HepG2 (cell line): ENCODE measurements around the gene MGST1.

Experiments
- ARHGAP35 ChIP-seq: sonication (generic); formaldehyde crosslinking; IDR thresholded peaks from 2 replicates; pipeline ENCODE4 v1.9.0; 2022; ENCODE audit warnings: mild to moderate bottlenecking, inconsistent platforms, moderate library complexity, missing genetic modification reagents, borderline replicate concordance
- CHD4 ChIP-seq: fragments of 200-600 bp; sonication (generic); IDR thresholded peaks from 2 replicates; pipeline ENCODE4 v1.7.0; 2017; ENCODE audit warnings: mild to moderate bottlenecking, low read length, borderline replicate concordance
- ETV5 ChIP-seq: IDR thresholded peaks from 2 replicates; pipeline ENCODE4 v1.6.1; 2018; ENCODE audit warnings: missing biosample characterization, missing genetic modification reagents, inconsistent platforms, borderline replicate concordance
- GABPB1 ChIP-seq: IDR thresholded peaks from 2 replicates; pipeline ENCODE4 v1.6.1; 2016; ENCODE audit warnings: mild to moderate bottlenecking, missing genetic modification reagents, moderate library complexity, missing compliant biosample characterization
- NFE2L2 ChIP-seq: fragments of 150-350 bp; IDR thresholded peaks from 2 replicates; pipeline ENCODE4 v1.6.1; 2014; ENCODE audit warnings: low read length
- POLR2A ChIP-seq, 2 experiments: IDR thresholded peaks; 2 replicates each; pipeline ENCODE4 v1.6.1; 2011; ENCODE audit warnings: low read depth in 2 of 2, low read length in 2 of 2, mild to moderate bottlenecking in 1 of 2, moderate library complexity in 1 of 2; ENCODE audit not compliant: insufficient read depth in 1 of 2
- REPIN1 ChIP-seq: sonication (generic); formaldehyde crosslinking; IDR thresholded peaks from 2 replicates; pipeline ENCODE4 v1.8.0; 2022; ENCODE audit warnings: missing genetic modification reagents, low read depth, mild to moderate bottlenecking, borderline replicate concordance
- ZKSCAN5 ChIP-seq: sonication (generic); formaldehyde crosslinking; IDR thresholded peaks from 2 replicates; pipeline ENCODE4 v1.5.1; 2020; ENCODE audit warnings: mild to moderate bottlenecking, missing genetic modification reagents
- ZNF558 ChIP-seq: sonication (generic); formaldehyde crosslinking; IDR thresholded peaks from 2 replicates; pipeline ENCODE4 v1.9.0; 2022; ENCODE audit warnings: mild to moderate bottlenecking, missing genetic modification reagents, borderline replicate concordance
- ZNF724P ChIP-seq: sonication (generic); formaldehyde crosslinking; IDR thresholded peaks from 2 replicates; pipeline ENCODE4 v1.8.0; 2022; ENCODE audit warnings: missing genetic modification reagents, borderline replicate concordance
- TF ChIP-seq, protein P1 (sequence below): sonication (generic); formaldehyde crosslinking; IDR thresholded peaks from 2 replicates; pipeline ENCODE4 v1.5.0; 2020; ENCODE audit warnings: mild to moderate bottlenecking, missing genetic modification reagents, moderate library complexity

- TF ChIP-seq, protein P1, sequence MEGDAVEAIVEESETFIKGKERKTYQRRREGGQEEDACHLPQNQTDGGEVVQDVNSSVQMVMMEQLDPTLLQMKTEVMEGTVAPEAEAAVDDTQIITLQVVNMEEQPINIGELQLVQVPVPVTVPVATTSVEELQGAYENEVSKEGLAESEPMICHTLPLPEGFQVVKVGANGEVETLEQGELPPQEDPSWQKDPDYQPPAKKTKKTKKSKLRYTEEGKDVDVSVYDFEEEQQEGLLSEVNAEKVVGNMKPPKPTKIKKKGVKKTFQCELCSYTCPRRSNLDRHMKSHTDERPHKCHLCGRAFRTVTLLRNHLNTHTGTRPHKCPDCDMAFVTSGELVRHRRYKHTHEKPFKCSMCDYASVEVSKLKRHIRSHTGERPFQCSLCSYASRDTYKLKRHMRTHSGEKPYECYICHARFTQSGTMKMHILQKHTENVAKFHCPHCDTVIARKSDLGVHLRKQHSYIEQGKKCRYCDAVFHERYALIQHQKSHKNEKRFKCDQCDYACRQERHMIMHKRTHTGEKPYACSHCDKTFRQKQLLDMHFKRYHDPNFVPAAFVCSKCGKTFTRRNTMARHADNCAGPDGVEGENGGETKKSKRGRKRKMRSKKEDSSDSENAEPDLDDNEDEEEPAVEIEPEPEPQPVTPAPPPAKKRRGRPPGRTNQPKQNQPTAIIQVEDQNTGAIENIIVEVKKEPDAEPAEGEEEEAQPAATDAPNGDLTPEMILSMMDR: no peak
- no peak for TF ChIP-seq ZKSCAN5 (CRISPR knock-in tag)
- no peak for TF ChIP-seq REPIN1
- TF ChIP-seq ZNF724P (CRISPR knock-in tag): no peak
- no peak for TF ChIP-seq CHD4
- no peak for TF ChIP-seq NFE2L2
- TF ChIP-seq GABPB1 (CRISPR knock-in tag): no peak
- TF ChIP-seq ETV5 (CRISPR knock-in tag): no peak
- TF ChIP-seq ZNF558 (CRISPR knock-in tag): no peak
- no peak for TF ChIP-seq POLR2A (IDR thresholded peaks at IDR 0.05; ENCODE audit: insufficient read depth in 1 of 2, low read depth in 2 of 2, low read length in 2 of 2)
- TF ChIP-seq ARHGAP35: no peak
Measured at GRCh38 chr12:16407346-16407745, 59.9 kb downstream of the MGST1 start.
